H1 (cell line): Measurements from ENCODE around the gene HIBADH. TPM values are rescaled to one million over a fixed set of nuclear protein-coding genes. Genes with fewer than 3 reads are reported as not detected.
"Not testable (repeated sequence)": the region's sequence is repeated elsewhere in the genome, so short reads cannot be mapped to it uniquely, and the experiment has no call there.

Source experiments
- CTCF ChIA-PET: fragments of 300-600 bp; sonication (Branson Sonifier 250); formaldehyde crosslinking; loops from one replicate; lab custom pipeline; 2021; ENCODE audit not compliant: partially characterized antibody; lab: Charles Lee
- POLR2A ChIA-PET: fragments of 300-600 bp; sonication (Branson Sonifier 250); formaldehyde crosslinking; loops from one replicate; lab custom pipeline; 2021; ENCODE audit warnings: inconsistent platforms; ENCODE audit not compliant: partially characterized antibody; lab: Charles Lee
- DNase-seq, 2 experiments: peaks; one replicate each; pipeline versions ENCODE4 v3.0.0 to v3.0.0-alpha.2; 2010 to 2022; ENCODE audit warnings: low spot score in 2 of 2, low read depth in 1 of 2, mixed read lengths in 1 of 2
- FAIRE-seq: peaks from 2 replicates; lab custom pipeline; 2011; peaks lifted over from hg19 to GRCh38; lab: Jason Lieb, UNC
- H2AFZ ChIP-seq: 2 replicates; pipeline ENCODE4 v1.8.1; 2012; ENCODE audit warnings: low read length, inconsistent platforms
- H2AK5ac ChIP-seq: 2 replicates; pipeline ENCODE4 v1.6.1; 2013; ENCODE audit warnings: low read depth, low read length
- H2BK120ac ChIP-seq: replicated peaks from 2 replicates; pipeline ENCODE3; 2013; ENCODE audit warnings: low read depth, low read length, inconsistent platforms
- H2BK12ac ChIP-seq: 2 replicates; pipeline ENCODE4 v1.6.1; 2013; ENCODE audit warnings: low read depth, low read length
- H2BK15ac ChIP-seq: 2 replicates; pipeline ENCODE4 v1.6.1; 2013; ENCODE audit warnings: low read length
- H2BK20ac ChIP-seq: 2 replicates; pipeline ENCODE4 v1.6.1; 2013; ENCODE audit warnings: low read length
- H2BK5ac ChIP-seq: 2 replicates; pipeline ENCODE4 v1.6.1; 2013; ENCODE audit warnings: low read depth, low read length
- H3K14ac ChIP-seq: 2 replicates; pipeline ENCODE4 v1.6.1; 2013; ENCODE audit warnings: inconsistent platforms; ENCODE audit not compliant: insufficient read length
- H3K18ac ChIP-seq: 2 replicates; pipeline ENCODE4 v1.6.1; 2013; ENCODE audit warnings: low read length; ENCODE audit errors: extremely low read depth
- H3K23ac ChIP-seq: 2 replicates; pipeline ENCODE4 v1.6.1; 2013; ENCODE audit warnings: inconsistent platforms; ENCODE audit not compliant: insufficient read length
- H3K23me2 ChIP-seq: 2 replicates; pipeline ENCODE4 v1.6.1; 2013; ENCODE audit warnings: low read depth, low read length
- H3K27ac ChIP-seq: 2 replicates; pipeline ENCODE4 v1.6.1; 2011; ENCODE audit warnings: low read depth, low read length, inconsistent platforms
- H3K27me3 ChIP-seq, 4 experiments: replicated peaks in 1 of 4; 1 replicate in 1 of 4; 2 replicates in 3 of 4; pipeline versions ENCODE4 v1.6.1 to v1.8.1; 2011 to 2013; ENCODE audit warnings: low read length in 3 of 4, mild to moderate bottlenecking in 3 of 4, inconsistent platforms in 2 of 4, mixed read lengths in 2 of 4, moderate library complexity in 1 of 4; ENCODE audit not compliant: control insufficient read depth in 3 of 4, insufficient read depth in 3 of 4; ENCODE audit errors: extremely low read depth in 1 of 4
- H3K36me3 ChIP-seq, 4 experiments: 2 replicates each; pipeline versions ENCODE4 v1.6.1 to v1.8.1; 2011 to 2013; ENCODE audit warnings: mild to moderate bottlenecking in 4 of 4, low read length in 3 of 4, moderate library complexity in 2 of 4, control low read depth in 1 of 4, inconsistent platforms in 1 of 4; ENCODE audit not compliant: insufficient read depth in 4 of 4, control insufficient read depth in 2 of 4
- H3K4ac ChIP-seq: replicated peaks from 2 replicates; pipeline ENCODE3; 2013; ENCODE audit warnings: low read length, low read depth, mixed read lengths, inconsistent platforms; ENCODE audit not compliant: insufficient read length
- H3K4me1 ChIP-seq, 4 experiments: replicated peaks in 1 of 4; 1 replicate in 1 of 4; 2 replicates in 3 of 4; pipeline versions ENCODE4 v1.6.1 to v1.8.1; 2011 to 2013; ENCODE audit warnings: low read length in 3 of 4, inconsistent platforms in 2 of 4, mixed read lengths in 1 of 4; ENCODE audit not compliant: insufficient read depth in 4 of 4, control insufficient read depth in 3 of 4
- H3K4me2 ChIP-seq, 2 experiments: 2 replicates each; pipeline versions ENCODE4 v1.6.1 to v1.8.1; 2011 to 2013; ENCODE audit warnings: low read depth in 2 of 2, low read length in 2 of 2, control low read depth in 1 of 2, inconsistent platforms in 1 of 2, mild to moderate bottlenecking in 1 of 2; ENCODE audit not compliant: insufficient read depth in 1 of 2
- H3K4me3 ChIP-seq, 4 experiments: fragments of 200-600, 300-600 bp in 1 of 4; sonication (generic), shearing (Covaris generic), sonication (Bioruptor Twin) in 1 of 4; 2 replicates each; pipeline versions ENCODE4 v1.5.1 to v1.8.1; 2011 to 2016; ENCODE audit warnings: low read length in 4 of 4, low read depth in 3 of 4, control low read depth in 2 of 4, inconsistent platforms in 2 of 4, mild to moderate bottlenecking in 2 of 4, mixed read lengths in 1 of 4, moderate library complexity in 1 of 4; ENCODE audit not compliant: insufficient read depth in 2 of 4; ENCODE audit errors: extremely low read depth in 1 of 4
- H3K56ac ChIP-seq: replicated peaks from 2 replicates; pipeline ENCODE3; 2013; ENCODE audit warnings: low read depth, mild to moderate bottlenecking, mixed read lengths, low read length, inconsistent platforms; ENCODE audit not compliant: insufficient read length
- H3K79me1 ChIP-seq: 2 replicates; pipeline ENCODE4 v1.6.1; 2013; ENCODE audit warnings: low read depth, low read length, control low read depth
- H3K79me2 ChIP-seq, 2 experiments: 2 replicates each; pipeline versions ENCODE4 v1.6.1 to v1.8.1; 2012 to 2013; ENCODE audit warnings: low read length in 2 of 2, mild to moderate bottlenecking in 2 of 2, inconsistent platforms in 1 of 2; ENCODE audit not compliant: insufficient read depth in 2 of 2, control insufficient read depth in 1 of 2
- H3K9ac ChIP-seq, 4 experiments: replicated peaks in 1 of 4; 1 replicate in 1 of 4; 2 replicates in 3 of 4; pipeline versions ENCODE4 v1.6.1 to v1.8.1; 2011 to 2013; ENCODE audit warnings: low read depth in 3 of 4, low read length in 3 of 4, control low read depth in 2 of 4, mild to moderate bottlenecking in 2 of 4, moderate library complexity in 2 of 4, inconsistent platforms in 1 of 4; ENCODE audit errors: extremely low read depth in 1 of 4
- H3K9me3 ChIP-seq, 2 experiments: 2 replicates each; pipeline versions ENCODE4 v1.6.1 to v1.8.1; 2012 to 2013; ENCODE audit warnings: mild to moderate bottlenecking in 2 of 2, moderate library complexity in 2 of 2, control low read depth in 1 of 2, inconsistent platforms in 1 of 2, low read depth in 1 of 2, low read length in 1 of 2, mixed read lengths in 1 of 2; ENCODE audit not compliant: insufficient read depth in 2 of 2
- H4K20me1 ChIP-seq, 2 experiments: replicated peaks in 1 of 2; 2 replicates each; pipeline versions ENCODE3 to v1.8.1; 2011 to 2013; ENCODE audit warnings: inconsistent platforms in 2 of 2, low read length in 2 of 2, mild to moderate bottlenecking in 1 of 2; ENCODE audit not compliant: insufficient read depth in 2 of 2, control insufficient read depth in 1 of 2
- H4K5ac ChIP-seq: 2 replicates; pipeline ENCODE4 v1.6.1; 2013; ENCODE audit warnings: low read length, low read depth, mixed read lengths, inconsistent platforms; ENCODE audit not compliant: insufficient read length
- H4K8ac ChIP-seq: 2 replicates; pipeline ENCODE4 v1.8.0; 2013; ENCODE audit warnings: mild to moderate bottlenecking, moderate library complexity, low read length, inconsistent platforms; ENCODE audit not compliant: insufficient read depth; ENCODE audit errors: extremely low read depth
- H4K91ac ChIP-seq: replicated peaks from 2 replicates; pipeline ENCODE3; 2013; ENCODE audit warnings: low read length, mixed read lengths, inconsistent platforms; ENCODE audit not compliant: insufficient read length
- CEBPB ChIP-seq: IDR thresholded peaks from 2 replicates; pipeline ENCODE4 v1.6.1; 2012; ENCODE audit warnings: low read depth, low read length
- WGBS, 2 experiments: shearing (Covaris generic) in 1 of 2; methylation state at CpG; one replicate each; pipeline versions ENCODE4 v1.1.6 to v1.1.7; 2013 to 2015; ENCODE audit warnings: low lambda C conversion rate in 2 of 2, mixed read lengths in 2 of 2, inconsistent platforms in 1 of 2, low coverage in 1 of 2, missing lambda C conversion rate in 1 of 2; ENCODE audit not compliant: insufficient replicate concordance in 2 of 2, insufficient coverage in 1 of 2, insufficient read length in 1 of 2; ENCODE audit errors: extremely low coverage in 1 of 2, missing lambda C conversion rate in 1 of 2; 5-methylcytosine and 5-hydroxymethylcytosine counted together
- polyA plus RNA-seq, 7 experiments: library from polyadenylated mRNA; depleted of rRNA in 3 of 7; stranded (reverse) in 5 of 7; unstranded in 2 of 7; fragments of >200 nt in 5 of 7; fragments of 200-250 nt in 2 of 7; gene quantifications; 1 replicate in 5 of 7; 2 replicates in 1 of 7; 4 replicates in 1 of 7; pipeline versions ENCODE4 v1.2.1 to v1.2.3, GENCODE V29; 2011 to 2013; ENCODE audit warnings: missing spikeins in 2 of 7, mixed read lengths in 2 of 7
- total RNA-seq: library from RNA; stranded (reverse); fragmentation: NEBNext Ultra II Directional; extraction: Animal tissue kit (Norgen Biotek cat#: 25700); gene quantifications from 2 replicates; pipeline ENCODE4 v1.2.1, GENCODE V29; 2021

HIBADH gene
- total and polyA plus RNA-seq, 2 of the 8 experiments (the other 6 are each of a cell fraction or from before 2014, with no cell fraction given), result 30.1 to 39.5 TPM

- H3K9ac ChIP-seq, H3K4me2 ChIP-seq, H3K4ac ChIP-seq, H2AFZ ChIP-seq, H3K36me3 ChIP-seq, H3K79me2 ChIP-seq, H3K27me3 ChIP-seq, H2BK15ac ChIP-seq, H3K79me1 ChIP-seq, H3K23ac ChIP-seq, FAIRE-seq, H3K18ac ChIP-seq, H4K20me1 ChIP-seq, POLR2A ChIA-PET, H3K23me2 ChIP-seq, H4K8ac ChIP-seq, H2BK5ac ChIP-seq, H2BK120ac ChIP-seq, H3K9me3 ChIP-seq, H2AK5ac ChIP-seq, H4K5ac ChIP-seq, H3K56ac ChIP-seq, H2BK20ac ChIP-seq, H3K4me3 ChIP-seq, H3K14ac ChIP-seq, DNase-seq, H3K27ac ChIP-seq, H4K91ac ChIP-seq, H3K4me1 ChIP-seq, H2BK12ac ChIP-seq: not testable (repeated sequence)
- CTCF ChIA-PET, result interaction anchor here (0.7 to 1.2 kb wide), 5 partner anchors 9 to 243 kb away, joined by 3 to 6 read pairs (median 4); no protein-coding TSS in a partner anchor
- 93% methylated on average over 7 of the region's 7 CpGs; no CpG with 5 or more reads in 1 of the 2 experiments for WGBS, 2 experiments
- TF ChIP-seq CEBPB, result 0 out of 2 replicates have a peak, but pooled peaks have one; percentile 50
Measured at GRCh38 chr7:27578169-27578568, 84.5 kb downstream of the HIBADH start.
